ENCODE data around the gene MALSU1. TPM values are rescaled to one million over a fixed set of nuclear protein-coding genes. Genes with fewer than 3 reads are reported as not detected.

Gene MALSU1
- total RNA-seq, 1 donor from 2014 or later, result 41.4 TPM

- TF ChIP-seq CTCF (IDR thresholded peaks at IDR 0.05), result no peak
- H3K4me3 ChIP-seq, result no peak overlapping the region
- H3K27me3 ChIP-seq (ENCODE audit: low read depth), result no peaks in the 10 kb centered on the region
- H3K4me1 ChIP-seq, result peaks cover 44% of the 10 kb centered on the region
- no peaks in the 10 kb centered on the region for H3K36me3 ChIP-seq
- intact Hi-C loops (cut with DNase I), result no loop called here
- no peak for DNase-seq
- no peak for ATAC-seq
- H3K9me3 ChIP-seq, result no peaks in the 10 kb centered on the region
- H3K27ac ChIP-seq, result no peak overlapping the region
Measured at GRCh38 chr7:23336799-23337283, 37.7 kb downstream of the MALSU1 start.

DNA sequence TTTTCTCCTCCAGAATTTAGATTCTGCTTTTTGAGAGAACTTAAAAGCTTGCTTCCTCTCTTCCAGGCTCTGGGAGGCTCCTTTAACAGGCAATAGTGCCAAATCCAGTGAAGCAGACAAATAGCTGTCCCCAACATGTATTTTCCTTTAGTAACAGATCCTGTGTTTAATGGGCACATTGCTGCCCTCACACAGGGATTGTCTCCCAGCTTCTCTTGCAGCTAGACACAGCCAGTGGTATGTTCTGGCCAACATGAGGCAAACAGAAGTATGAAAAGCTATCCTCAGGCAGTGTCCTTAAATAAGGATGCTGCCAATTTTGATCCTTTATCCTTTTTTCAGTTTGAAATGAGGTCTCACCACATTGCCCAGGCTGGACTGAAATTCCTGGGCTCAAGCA is 38.2 kb downstream of the MALSU1 start:
- ATAC-seq, result no peak
- no peak for DNase-seq
- Histone ChIP-seq H3K36me3 (no peaks in the 10 kb centered on the region), H3K4me3 (no peak overlapping the region), H3K9me3 (no peaks in the 10 kb centered on the region), H3K4me1 (peaks cover 41% of the 10 kb centered on the region), H3K27me3 (ENCODE audit: low read depth) (no peaks in the 10 kb centered on the region), H3K27ac (no peak overlapping the region)
- intact Hi-C loops (cut with DNase I), result no loop called here
- TF ChIP-seq CTCF (IDR thresholded peaks at IDR 0.05), result no peak

DNA sequence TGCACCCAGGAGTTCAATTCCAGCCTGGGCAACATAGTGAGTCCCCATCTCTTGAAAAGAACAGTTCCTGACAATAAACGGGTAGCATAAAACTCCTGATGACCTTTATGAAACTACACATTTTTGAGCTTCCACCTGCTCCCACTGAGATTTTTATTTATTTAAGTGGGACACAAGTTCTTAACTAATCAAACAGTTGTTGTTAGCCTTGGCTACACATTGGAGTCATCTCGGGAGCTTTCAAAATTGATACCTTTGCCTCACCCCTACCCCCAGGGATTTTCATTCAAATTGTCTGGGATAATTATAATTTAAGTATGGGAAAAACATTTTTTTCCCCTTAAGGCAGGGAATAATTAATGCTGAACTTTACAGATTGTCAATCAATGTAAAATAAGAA is 39.3 kb downstream of the MALSU1 start:
- no peak overlapping the region for H3K27ac ChIP-seq

DNA sequence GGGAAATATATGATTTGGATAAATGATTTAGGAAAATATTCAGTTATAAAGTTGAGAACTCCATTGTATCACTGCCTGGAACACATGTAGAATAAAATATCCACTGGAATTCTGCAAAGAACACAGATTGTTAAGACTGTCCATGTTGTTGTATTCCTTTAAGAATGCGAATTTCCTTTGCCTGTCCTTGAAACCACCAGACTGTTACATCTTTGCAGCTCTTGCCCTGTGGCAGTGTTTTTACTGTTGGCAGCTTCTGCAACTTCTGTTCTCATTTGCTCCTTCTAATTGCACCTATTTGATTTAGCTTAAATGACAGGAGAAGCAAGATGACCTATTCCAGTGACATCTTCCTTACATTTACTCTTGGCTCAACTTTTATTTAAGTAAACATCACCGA is 39.7 kb downstream of the MALSU1 start:
- H3K4me3 ChIP-seq, result no peak overlapping the region
- H3K4me1 ChIP-seq, result peaks cover 26% of the 10 kb centered on the region
- DNase-seq (no peak), ATAC-seq (no peak)
- TF ChIP-seq CTCF (IDR thresholded peaks at IDR 0.05), result no peak
- intact Hi-C loops (cut with DNase I), result no loop called here
- H3K27me3 ChIP-seq (ENCODE audit: low read depth), result no peaks in the 10 kb centered on the region
- H3K9me3 ChIP-seq, result no peaks in the 10 kb centered on the region
- H3K27ac ChIP-seq, result no peak overlapping the region
- H3K36me3 ChIP-seq, result no peaks in the 10 kb centered on the region

More for the DNA sequence above, 39.3 kb downstream of the MALSU1 start:
- peaks cover 30% of the 10 kb centered on the region for H3K4me1 ChIP-seq
- no peak for ATAC-seq
- DNase-seq, result no peak
- no peak for TF ChIP-seq CTCF (IDR thresholded peaks at IDR 0.05)
- no peaks in the 10 kb centered on the region for H3K27me3 ChIP-seq (ENCODE audit: low read depth)
- H3K9me3 ChIP-seq, result no peaks in the 10 kb centered on the region
- H3K4me3 ChIP-seq, result no peak overlapping the region
- no peaks in the 10 kb centered on the region for H3K36me3 ChIP-seq
- intact Hi-C loops (cut with DNase I), result no loop called here

GRCh38 chr7:23341846-23342598 is 42.9 kb downstream of the MALSU1 start:
- no peak for TF ChIP-seq CTCF (IDR thresholded peaks at IDR 0.05)
- H3K9me3 ChIP-seq, result no peaks in the 10 kb centered on the region
- DNase-seq, result no peak
- no peak overlapping the region for H3K4me3 ChIP-seq
- H3K27ac ChIP-seq, result no peak overlapping the region
- peaks cover 9% of the 10 kb centered on the region for H3K4me1 ChIP-seq
- ATAC-seq, result no peak
- no peaks in the 10 kb centered on the region for H3K36me3 ChIP-seq
- no peaks in the 10 kb centered on the region for H3K27me3 ChIP-seq (ENCODE audit: low read depth)
- intact Hi-C loops (cut with DNase I), result no loop called here
